K562 (cell line): Measurements from ENCODE around the gene DHX35. TPM values are rescaled to one million over a fixed set of nuclear protein-coding genes. Genes with fewer than 3 reads are reported as not detected.

Experiments
- ATAC-seq: fragments of 200-7000 bp; cut with Tn5 transposase; 3 replicates; pipeline ENCODE4 v1.9.1; 2020; ENCODE audit warnings: moderate library complexity
- BruUV-seq: library from RNA; stranded (reverse); fragments of 400-500 nt; replicated peaks from 2 replicates; lab custom pipeline; 2021; lab: Mats Ljungman, UMichigan
- CTCF ChIA-PET: fragments of 300-600 bp; formaldehyde crosslinking; extraction: SDS; loops from one replicate; lab custom pipeline; 2021; ENCODE audit warnings: low intra/inter-chr PET ratio; lab: Yijun Ruan, JAX
- POLR2A ChIA-PET: fragments of 300-600, 350-650 bp; sonication (Branson Sonifier 250); formaldehyde crosslinking; extraction: SDS; loops from one replicate; lab custom pipeline; 2021; ENCODE audit warnings: antibody characterized with exemption, inconsistent platforms; lab: Yijun Ruan, JAX
- DNase-seq, 4 experiments: peaks; one replicate each; pipeline versions ENCODE4 v3.0.0 to v3.0.0-alpha.2; 2011 to 2018; ENCODE audit warnings: low spot score in 3 of 4, mixed read lengths in 3 of 4; ENCODE audit errors: extremely low read depth in 1 of 4
- FAIRE-seq: peaks from 2 replicates; lab custom pipeline; 2011; peaks lifted over from hg19 to GRCh38; lab: Jason Lieb, UNC
- H2AFZ ChIP-seq: 2 replicates; pipeline ENCODE4 v1.6.0; 2011; ENCODE audit warnings: low read depth, low read length, control low read depth, inconsistent platforms
- H3K27ac ChIP-seq: fragments of 200-600 bp; 3 replicates; pipeline ENCODE4 v1.8.0; 2011; ENCODE audit warnings: low read depth, mild to moderate bottlenecking, control low read depth, inconsistent platforms, low read length, moderate library complexity, mixed read lengths; ENCODE audit errors: extremely low read depth
- H3K27me3 ChIP-seq, 2 experiments: fragments of 300-600 bp in 1 of 2; 2 replicates in 1 of 2; 3 replicates in 1 of 2; pipeline versions ENCODE4 v1.6.0 to v1.8.0; 2011; ENCODE audit warnings: inconsistent platforms in 2 of 2, low read length in 2 of 2, mild to moderate bottlenecking in 1 of 2, mixed read lengths in 1 of 2, moderate library complexity in 1 of 2; ENCODE audit not compliant: control insufficient read depth in 2 of 2, insufficient read depth in 2 of 2
- H3K36me3 ChIP-seq: fragments of 300-600 bp; 3 replicates; pipeline ENCODE4 v1.8.0; 2011; ENCODE audit warnings: mild to moderate bottlenecking, low read length, inconsistent platforms; ENCODE audit not compliant: control insufficient read depth, insufficient read depth
- H3K4me1 ChIP-seq, 2 experiments: fragments of 200-600 bp in 1 of 2; replicated peaks in 1 of 2; 2 replicates in 1 of 2; 3 replicates in 1 of 2; pipeline versions ENCODE4 v1.5.1 to v1.8.0; 2011; ENCODE audit warnings: inconsistent platforms in 2 of 2, low read length in 2 of 2, mild to moderate bottlenecking in 1 of 2, mixed read lengths in 1 of 2, moderate library complexity in 1 of 2; ENCODE audit not compliant: control insufficient read depth in 2 of 2, insufficient read depth in 2 of 2
- H3K4me2 ChIP-seq: 2 replicates; pipeline ENCODE4 v1.6.1; 2011; ENCODE audit warnings: low read length, control low read depth, inconsistent platforms, mixed read lengths; ENCODE audit not compliant: insufficient read depth
- H3K4me3 ChIP-seq: fragments of 200-600 bp; sonication (generic), shearing (Covaris generic); 2 replicates; pipeline ENCODE4 v1.5.1; 2016; ENCODE audit warnings: control low read depth, inconsistent platforms
- H3K79me2 ChIP-seq: fragments of 200-600 bp; 3 replicates; pipeline ENCODE4 v1.8.0; 2011; ENCODE audit warnings: low read length, inconsistent platforms; ENCODE audit not compliant: control insufficient read depth, insufficient read depth
- H3K9ac ChIP-seq, 2 experiments: 2 replicates each; pipeline versions ENCODE4 v1.6.0 to v1.6.1; 2011; ENCODE audit warnings: low read depth in 2 of 2, low read length in 2 of 2, control low read depth in 1 of 2, inconsistent platforms in 1 of 2, mild to moderate bottlenecking in 1 of 2, mixed read lengths in 1 of 2; ENCODE audit not compliant: insufficient read depth in 1 of 2
- H3K9me1 ChIP-seq: one replicate; pipeline ENCODE4 v1.6.0; 2011; ENCODE audit warnings: inconsistent platforms, mild to moderate bottlenecking, low read length, moderate library complexity; ENCODE audit not compliant: control insufficient read depth, insufficient read depth
- H3K9me3 ChIP-seq: replicated peaks from 2 replicates; pipeline ENCODE4 v1.5.1; 2011; ENCODE audit warnings: low read depth, low read length, inconsistent platforms; ENCODE audit not compliant: control insufficient read depth, insufficient read depth
- H4K20me1 ChIP-seq: replicated peaks from 2 replicates; pipeline ENCODE4 v1.6.1; 2011; ENCODE audit warnings: low read length, inconsistent platforms, mixed read lengths; ENCODE audit not compliant: control insufficient read depth, insufficient read depth
- DPF2 ChIP-seq: fragments of 450-650 bp; IDR thresholded peaks from 2 replicates; pipeline ENCODE4 v1.6.1; 2016
- MEIS2 ChIP-seq: fragments of 450-650 bp; IDR thresholded peaks from 2 replicates; pipeline ENCODE4 v1.6.1; 2014; ENCODE audit warnings: mild to moderate bottlenecking; ENCODE audit not compliant: partially characterized antibody
- SNIP1 ChIP-seq: fragments of 450-650 bp; IDR thresholded peaks from 2 replicates; pipeline ENCODE4 v1.7.1; 2017; ENCODE audit warnings: low read depth, mild to moderate bottlenecking
- SREBF1 ChIP-seq: fragments of 150-350 bp; IDR thresholded peaks from 2 replicates; pipeline ENCODE4 v1.6.1; 2014; ENCODE audit warnings: antibody characterized with exemption, low read depth, low read length, borderline replicate concordance
- WGBS: fragments of 100-300 bp; shearing (Covaris generic); methylation state at CpG from one replicate; pipeline ENCODE4 v1.1.6; 2016; ENCODE audit warnings: low coverage, mixed read lengths; ENCODE audit not compliant: insufficient coverage; ENCODE audit errors: missing lambda C conversion rate; 5-methylcytosine and 5-hydroxymethylcytosine counted together
- in situ Hi-C: fragments of 300-500 bp; cut with MboI; formaldehyde crosslinking; loops from 4 replicates; pipeline ENCODE4 v1.15.0; 2018; ENCODE audit warnings: inconsistent platforms, mixed read lengths
- intact Hi-C: fragments of 100-400 bp; cut with micrococcal nuclease; formaldehyde crosslinking; loops from 2 replicates; pipeline ENCODE4 v1.14.2; 2022
- polyA plus RNA-seq, 8 experiments: library from polyadenylated mRNA; depleted of rRNA in 4 of 8; stranded (reverse) in 5 of 8; unstranded in 3 of 8; fragments of >200 nt; fragmentation: Nextera tagmentation in 2 of 8; fragmentation: Illumina TruSeq in 1 of 8; extraction: Ambion mirVana in 2 of 8; extraction: Trizol in 1 of 8; gene quantifications; 2 replicates each; pipeline versions ENCODE4 v1.2.1 to v1.2.3, GENCODE V29; 2011 to 2014; ENCODE audit warnings: inconsistent platforms in 1 of 8, missing spikeins in 1 of 8
- total RNA-seq, 7 experiments: library from RNA; depleted of rRNA in 6 of 7; stranded (reverse); fragments of >200 nt in 6 of 7; fragmentation: Illumina TruSeq in 2 of 7; extraction: Trizol in 2 of 7; gene quantifications; 2 replicates each; pipeline versions ENCODE4 v1.2.1 to v1.2.3, GENCODE V29; 2011 to 2021; ENCODE audit warnings: low replicate concordance in 1 of 7
- TF ChIP-seq, protein P1 (sequence below), 2 experiments: fragments of 450-650 bp in 1 of 2; IDR thresholded peaks; 2 replicates each; pipeline ENCODE4 v1.6.1; 2011 to 2017; ENCODE audit warnings: low read depth in 2 of 2, antibody characterized with exemption in 1 of 2, borderline replicate concordance in 1 of 2, low read length in 1 of 2, mild to moderate bottlenecking in 1 of 2, mixed read lengths in 1 of 2; ENCODE audit not compliant: control insufficient read depth in 1 of 2
- TF ChIP-seq, protein P2 (sequence below): fragments of 450-650 bp; IDR thresholded peaks from one replicate; pipeline ENCODE4 v1.6.1; 2018; ENCODE audit warnings: mild to moderate bottlenecking, moderate library complexity; ENCODE audit not compliant: partially characterized antibody
- TF ChIP-seq, protein P3 (sequence below), 2 experiments: fragments of 250-450 bp in 1 of 2; fragments of 450-650 bp in 1 of 2; sonication (Bioruptor Pico) in 1 of 2; IDR thresholded peaks; 2 replicates each; pipeline versions ENCODE4 v1.6.1 to v1.8.0; 2016 to 2021; ENCODE audit warnings: mild to moderate bottlenecking in 2 of 2, moderate library complexity in 2 of 2, missing compliant biosample characterization in 1 of 2, missing genetic modification characterization in 1 of 2
- TF ChIP-seq, protein P4 (sequence below): fragments of 250-450 bp; sonication (Bioruptor Pico); IDR thresholded peaks from 2 replicates; pipeline ENCODE4 v1.5.0; 2021; ENCODE audit warnings: mild to moderate bottlenecking, moderate library complexity
- TF ChIP-seq, protein P5 (sequence below): fragments of 450-650 bp; IDR thresholded peaks from 2 replicates; pipeline ENCODE4 v1.6.1; 2017; ENCODE audit warnings: antibody characterized with exemption

Gene DHX35
- total and polyA plus RNA-seq, 9 of the 15 experiments (the other 6 are each of a cell fraction or from before 2014, with no cell fraction given), result 6.5 to 25.6 (median 16.9) TPM

DNA sequence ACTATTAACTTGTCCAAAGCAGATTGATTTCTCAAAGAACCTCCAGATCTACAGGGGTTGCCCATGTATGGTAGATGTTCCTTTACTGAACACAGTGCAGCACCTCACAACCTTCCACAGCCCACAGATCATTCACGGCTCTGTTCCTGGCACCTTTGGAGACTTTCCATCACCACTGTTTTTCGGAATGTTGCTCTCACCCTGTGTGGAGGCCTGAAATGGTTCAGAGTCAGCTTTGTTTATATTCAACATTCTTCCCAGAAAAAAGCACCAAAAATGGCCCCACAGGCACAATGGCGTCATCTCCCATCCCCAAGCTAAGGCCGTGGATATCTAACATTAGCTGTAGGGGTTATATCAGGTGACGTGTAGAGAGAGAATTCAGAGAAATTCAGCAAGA, 74.7 kb downstream of the DHX35 start (continued):
- TF ChIP-seq, protein P1, sequence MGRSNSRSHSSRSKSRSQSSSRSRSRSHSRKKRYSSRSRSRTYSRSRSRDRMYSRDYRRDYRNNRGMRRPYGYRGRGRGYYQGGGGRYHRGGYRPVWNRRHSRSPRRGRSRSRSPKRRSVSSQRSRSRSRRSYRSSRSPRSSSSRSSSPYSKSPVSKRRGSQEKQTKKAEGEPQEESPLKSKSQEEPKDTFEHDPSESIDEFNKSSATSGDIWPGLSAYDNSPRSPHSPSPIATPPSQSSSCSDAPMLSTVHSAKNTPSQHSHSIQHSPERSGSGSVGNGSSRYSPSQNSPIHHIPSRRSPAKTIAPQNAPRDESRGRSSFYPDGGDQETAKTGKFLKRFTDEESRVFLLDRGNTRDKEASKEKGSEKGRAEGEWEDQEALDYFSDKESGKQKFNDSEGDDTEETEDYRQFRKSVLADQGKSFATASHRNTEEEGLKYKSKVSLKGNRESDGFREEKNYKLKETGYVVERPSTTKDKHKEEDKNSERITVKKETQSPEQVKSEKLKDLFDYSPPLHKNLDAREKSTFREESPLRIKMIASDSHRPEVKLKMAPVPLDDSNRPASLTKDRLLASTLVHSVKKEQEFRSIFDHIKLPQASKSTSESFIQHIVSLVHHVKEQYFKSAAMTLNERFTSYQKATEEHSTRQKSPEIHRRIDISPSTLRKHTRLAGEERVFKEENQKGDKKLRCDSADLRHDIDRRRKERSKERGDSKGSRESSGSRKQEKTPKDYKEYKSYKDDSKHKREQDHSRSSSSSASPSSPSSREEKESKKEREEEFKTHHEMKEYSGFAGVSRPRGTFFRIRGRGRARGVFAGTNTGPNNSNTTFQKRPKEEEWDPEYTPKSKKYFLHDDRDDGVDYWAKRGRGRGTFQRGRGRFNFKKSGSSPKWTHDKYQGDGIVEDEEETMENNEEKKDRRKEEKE (IDR thresholded peaks at IDR 0.05; ENCODE audit: borderline replicate concordance in 1 of 2, control insufficient read depth in 1 of 2, low read depth in 2 of 2, low read length in 1 of 2), result no peak
- TF ChIP-seq SREBF1 (no peak), DPF2 (no peak)
- TF ChIP-seq, protein P2, sequence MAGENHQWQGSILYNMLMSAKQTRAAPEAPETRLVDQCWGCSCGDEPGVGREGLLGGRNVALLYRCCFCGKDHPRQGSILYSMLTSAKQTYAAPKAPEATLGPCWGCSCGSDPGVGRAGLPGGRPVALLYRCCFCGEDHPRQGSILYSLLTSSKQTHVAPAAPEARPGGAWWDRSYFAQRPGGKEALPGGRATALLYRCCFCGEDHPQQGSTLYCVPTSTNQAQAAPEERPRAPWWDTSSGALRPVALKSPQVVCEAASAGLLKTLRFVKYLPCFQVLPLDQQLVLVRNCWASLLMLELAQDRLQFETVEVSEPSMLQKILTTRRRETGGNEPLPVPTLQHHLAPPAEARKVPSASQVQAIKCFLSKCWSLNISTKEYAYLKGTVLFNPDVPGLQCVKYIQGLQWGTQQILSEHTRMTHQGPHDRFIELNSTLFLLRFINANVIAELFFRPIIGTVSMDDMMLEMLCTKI, result no peak

DNA sequence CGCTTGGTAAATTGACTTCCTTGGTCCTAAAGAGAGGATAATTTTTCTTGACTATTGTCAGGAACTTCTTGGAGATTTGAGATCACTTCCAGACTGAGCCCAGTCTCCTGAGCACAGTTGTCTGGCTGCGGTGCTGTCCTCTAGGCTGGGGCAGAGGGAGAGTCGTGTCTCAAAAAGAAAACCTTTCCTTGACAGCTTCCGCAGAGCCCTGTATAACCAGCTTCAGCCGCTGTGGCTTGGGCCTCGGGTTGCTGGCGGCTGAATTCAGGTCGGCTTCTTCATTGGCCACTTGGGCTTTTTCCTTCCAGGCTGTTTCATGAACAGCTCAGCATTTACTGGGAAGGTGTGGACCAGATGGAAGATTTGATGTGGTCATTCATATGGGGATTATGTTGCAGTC, 75.9 kb downstream of the DHX35 start:
- in situ Hi-C loops, result loop anchor here (5.0 kb wide), 1 partner anchor 106 kb away; no protein-coding TSS in a partner anchor
- intact Hi-C loops, result no loop called here
- TF ChIP-seq SNIP1 (no peak), MEIS2 (no peak)
- TF ChIP-seq, protein P3, sequence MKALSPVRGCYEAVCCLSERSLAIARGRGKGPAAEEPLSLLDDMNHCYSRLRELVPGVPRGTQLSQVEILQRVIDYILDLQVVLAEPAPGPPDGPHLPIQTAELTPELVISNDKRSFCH (CRISPR knock-in tag; IDR thresholded peaks at IDR 0.05), result no peak
- TF ChIP-seq, protein P3 (tag; IDR thresholded peaks at IDR 0.05), result no peak
- TF ChIP-seq, protein P4, sequence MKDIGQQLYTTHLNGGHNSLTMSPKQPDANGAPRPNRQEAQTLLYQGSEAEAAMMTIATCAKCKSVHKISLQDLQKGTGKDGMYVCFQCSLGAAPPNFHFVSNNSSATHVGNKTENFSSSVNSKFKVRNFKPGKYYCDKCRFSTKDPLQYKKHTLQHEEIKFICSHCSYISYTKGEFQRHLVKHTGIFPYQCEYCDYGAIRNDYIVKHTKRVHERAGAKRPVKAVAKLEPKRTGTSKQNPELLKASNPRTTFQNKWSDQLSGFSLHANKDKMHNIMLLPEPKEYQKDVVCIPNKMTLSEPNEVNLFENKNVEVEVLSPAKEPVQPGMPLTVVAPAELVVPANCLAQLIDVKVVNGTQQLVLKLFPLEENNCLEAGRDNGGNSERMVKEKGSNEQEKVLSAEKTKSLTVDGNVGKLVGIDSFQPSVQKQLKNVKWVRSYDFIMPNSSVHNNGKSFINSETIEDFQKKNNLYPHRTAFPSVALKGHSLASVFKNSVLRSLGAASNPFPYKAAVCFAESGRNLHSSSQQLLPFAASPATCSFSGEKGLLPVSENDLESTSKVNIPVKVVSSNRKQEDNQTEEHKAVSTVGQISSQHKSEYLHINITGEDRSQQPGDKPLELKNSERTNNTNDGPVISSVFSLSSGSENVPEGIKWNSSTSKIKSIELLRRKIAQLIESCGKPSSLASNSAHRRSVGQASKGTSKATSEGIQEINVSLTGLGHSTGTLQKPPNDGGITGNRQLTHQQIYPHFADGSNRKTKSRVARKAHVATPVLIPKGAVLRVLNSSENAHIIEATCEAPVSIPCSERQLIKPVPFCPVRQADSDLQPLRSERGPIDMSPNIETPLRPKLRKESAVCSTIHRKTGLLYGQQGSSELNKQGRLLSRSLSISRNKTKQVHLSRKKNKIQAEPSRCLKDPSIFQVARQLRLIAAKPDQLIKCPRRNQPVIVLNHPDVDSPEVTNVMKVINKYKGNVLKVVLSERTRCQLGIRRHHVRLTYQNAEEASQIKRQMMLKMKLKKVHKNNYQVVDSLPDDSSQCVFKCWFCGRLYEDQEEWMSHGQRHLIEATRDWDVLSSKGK, result no peak
- TF ChIP-seq, protein P5, sequence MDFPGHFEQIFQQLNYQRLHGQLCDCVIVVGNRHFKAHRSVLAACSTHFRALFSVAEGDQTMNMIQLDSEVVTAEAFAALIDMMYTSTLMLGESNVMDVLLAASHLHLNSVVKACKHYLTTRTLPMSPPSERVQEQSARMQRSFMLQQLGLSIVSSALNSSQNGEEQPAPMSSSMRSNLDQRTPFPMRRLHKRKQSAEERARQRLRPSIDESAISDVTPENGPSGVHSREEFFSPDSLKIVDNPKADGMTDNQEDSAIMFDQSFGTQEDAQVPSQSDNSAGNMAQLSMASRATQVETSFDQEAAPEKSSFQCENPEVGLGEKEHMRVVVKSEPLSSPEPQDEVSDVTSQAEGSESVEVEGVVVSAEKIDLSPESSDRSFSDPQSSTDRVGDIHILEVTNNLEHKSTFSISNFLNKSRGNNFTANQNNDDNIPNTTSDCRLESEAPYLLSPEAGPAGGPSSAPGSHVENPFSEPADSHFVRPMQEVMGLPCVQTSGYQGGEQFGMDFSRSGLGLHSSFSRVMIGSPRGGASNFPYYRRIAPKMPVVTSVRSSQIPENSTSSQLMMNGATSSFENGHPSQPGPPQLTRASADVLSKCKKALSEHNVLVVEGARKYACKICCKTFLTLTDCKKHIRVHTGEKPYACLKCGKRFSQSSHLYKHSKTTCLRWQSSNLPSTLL, result no peak

More for the DNA sequence above, 75.9 kb downstream of the DHX35 start:
- H3K27me3 ChIP-seq, result no peaks in the 10 kb centered on the region
- H3K27ac ChIP-seq, result no peak overlapping the region
- ATAC-seq (no peak), FAIRE-seq (no peak), DNase-seq (no peak)
- H3K4me2 ChIP-seq, result no peak overlapping the region
- H4K20me1 ChIP-seq, result no peaks in the 10 kb centered on the region
- H3K4me3 ChIP-seq, result no peak overlapping the region
- POLR2A ChIA-PET, result interaction anchor here (3.0 kb wide), 1 partner anchor 11 kb away, joined by 6 read pairs; no protein-coding TSS in a partner anchor
- no peak overlapping the region for H3K9ac ChIP-seq
- CTCF ChIA-PET, result no interaction called here
- no peak overlapping the region for H2AFZ ChIP-seq
- no peaks in the 10 kb centered on the region for H3K79me2 ChIP-seq
- no peaks in the 10 kb centered on the region for H3K9me1 ChIP-seq
- 96% methylated on average over 7 of the region's 8 CpGs for WGBS
- BruUV-seq, result no TSS peak
- peaks cover 78% of the 10 kb centered on the region for H3K36me3 ChIP-seq
- H3K4me1 ChIP-seq, result peaks cover 2 to 5% of the 10 kb centered on the region in 2 experiments; a peak in 2 of 5 replicates
- H3K9me3 ChIP-seq, result no peaks in the 10 kb centered on the region
